GM23248 (cell line): ENCODE measurements around the gene ZFP92. TPM values are rescaled to one million over a fixed set of nuclear protein-coding genes. Genes with fewer than 3 reads are reported as not detected.

Experiments
- DNase-seq: peaks from one replicate; pipeline ENCODE4 v3.0.0-alpha.2; 2015
- H2AFZ ChIP-seq: fragments of 200-600 bp; sonication (generic); 2 replicates; pipeline ENCODE4 v1.6.1; 2016; ENCODE audit warnings: antibody characterized with exemption
- H3F3A ChIP-seq: fragments of 200-600 bp; sonication (generic); 2 replicates; pipeline ENCODE4 v1.6.1; 2016; ENCODE audit warnings: mild to moderate bottlenecking, antibody characterized with exemption, mixed run types; ENCODE audit not compliant: insufficient read depth
- H3K27ac ChIP-seq: fragments of 200-600 bp; sonication (generic); 2 replicates; pipeline ENCODE4 v1.5.1; 2016; ENCODE audit warnings: mild to moderate bottlenecking
- H3K27me3 ChIP-seq: fragments of 200-600 bp; sonication (generic); replicated peaks from 2 replicates; pipeline ENCODE4 v1.6.1; 2016; ENCODE audit warnings: mild to moderate bottlenecking; ENCODE audit not compliant: insufficient read depth
- H3K36me3 ChIP-seq: fragments of 200-600 bp; sonication (generic); 2 replicates; pipeline ENCODE4 v1.6.1; 2016; ENCODE audit warnings: low read depth, mild to moderate bottlenecking
- H3K4me1 ChIP-seq: fragments of 200-600 bp; sonication (generic); 2 replicates; pipeline ENCODE4 v1.6.1; 2016; ENCODE audit warnings: mild to moderate bottlenecking; ENCODE audit not compliant: insufficient read depth
- H3K4me2 ChIP-seq: fragments of 200-600 bp; sonication (generic); one replicate; pipeline ENCODE4 v1.6.1; 2016; ENCODE audit warnings: mild to moderate bottlenecking; ENCODE audit not compliant: unreplicated experiment
- H3K4me3 ChIP-seq: fragments of 200-600 bp; sonication (generic); 2 replicates; pipeline ENCODE4 v1.5.1; 2016; ENCODE audit warnings: mild to moderate bottlenecking
- H3K79me2 ChIP-seq: fragments of 200-600 bp; sonication (generic); 2 replicates; pipeline ENCODE4 v1.6.1; 2016; ENCODE audit warnings: mild to moderate bottlenecking; ENCODE audit not compliant: insufficient read depth
- H3K9ac ChIP-seq: fragments of 200-600 bp; sonication (generic); 2 replicates; pipeline ENCODE4 v1.6.1; 2016; ENCODE audit warnings: mild to moderate bottlenecking
- H3K9me2 ChIP-seq: fragments of 200-600 bp; sonication (generic); 2 replicates; pipeline ENCODE4 v1.6.1; 2016; ENCODE audit warnings: mixed run types, mild to moderate bottlenecking, moderate library complexity; ENCODE audit not compliant: insufficient read depth
- H3K9me3 ChIP-seq: fragments of 200-600 bp; sonication (generic); one replicate; pipeline ENCODE4 v1.6.1; 2017; ENCODE audit warnings: low read depth
- H4K20me1 ChIP-seq: fragments of 200-600 bp; sonication (generic); 2 replicates; pipeline ENCODE4 v1.6.0; 2016; ENCODE audit not compliant: insufficient read depth
- EZH2 ChIP-seq: fragments of 200-600 bp; sonication (generic); IDR thresholded peaks from 2 replicates; pipeline ENCODE4 v1.6.1; 2018; ENCODE audit warnings: antibody characterized with exemption, mild to moderate bottlenecking; ENCODE audit not compliant: insufficient read depth, poor library complexity, severe bottlenecking
- EZH2phosphoT487 ChIP-seq: fragments of 200-600 bp; sonication (generic); IDR thresholded peaks from 2 replicates; pipeline ENCODE4 v1.6.1; 2018; ENCODE audit warnings: antibody characterized with exemption, moderate library complexity, mild to moderate bottlenecking, low read depth; ENCODE audit not compliant: insufficient read depth
- WGBS, 2 experiments: methylation state at CpG; one replicate each; pipeline ENCODE4 v1.1.6; 2015 to 2017; ENCODE audit warnings: low lambda C conversion rate in 2 of 2, low coverage in 1 of 2; ENCODE audit errors: missing lambda C conversion rate in 2 of 2; 5-methylcytosine and 5-hydroxymethylcytosine counted together
- in situ Hi-C: fragments of 300-500 bp; cut with MboI; formaldehyde crosslinking; loops from 2 replicates; pipeline ENCODE4 v1.15.0; 2020
- polyA plus RNA-seq: library from polyadenylated mRNA; unstranded; fragments of >200 nt; fragmentation: Nextera tagmentation; extraction: Ambion mirVana; gene quantifications from 2 replicates; pipeline ENCODE4 v1.2.1, GENCODE V29; 2016
- total RNA-seq: library from RNA; depleted of rRNA; stranded (reverse); fragments of >200 nt; shearing (Covaris generic); gene quantifications from 2 replicates; pipeline ENCODE4 v1.2.3, GENCODE V29; 2014

The ZFP92 gene
- total and polyA plus RNA-seq, 2 experiments from 2014 or later, result 0.11 TPM; not detected in 1

GRCh38 chrX:153408871-153409351, 2.4 kb upstream of the ZFP92 start:
- H3K9me3 ChIP-seq, result no peaks in the 10 kb centered on the region
- H3K36me3 ChIP-seq, result no peaks in the 10 kb centered on the region
- no peak overlapping the region for H3K4me3 ChIP-seq
- no peaks in the 10 kb centered on the region for H3K9me2 ChIP-seq
- no peaks in the 10 kb centered on the region for H3K4me1 ChIP-seq
- H3K79me2 ChIP-seq, result no peaks in the 10 kb centered on the region
- H4K20me1 ChIP-seq, result no peaks in the 10 kb centered on the region
- no peak overlapping the region for H3K9ac ChIP-seq
- no peak overlapping the region for H3K27ac ChIP-seq
- H3K27me3 ChIP-seq, result no peaks in the 10 kb centered on the region; the same call in none of the 2 replicates
- no peak overlapping the region for H2AFZ ChIP-seq
- no peak overlapping the region for H3K4me2 ChIP-seq
- in situ Hi-C loops, result no loop called here
- H3F3A ChIP-seq, result no peaks in the 10 kb centered on the region
- TF ChIP-seq EZH2, result no peak
- no peak for TF ChIP-seq EZH2phosphoT487
- no peak for DNase-seq
- 80 to 84% methylated on average over 3 to 6 of the region's 12 CpGs for WGBS, 2 experiments

- TF ChIP-seq EZH2phosphoT487 (no peak), EZH2 (no peak)
- Histone ChIP-seq H3K9me3 (no peaks in the 10 kb centered on the region), H3K36me3 (no peaks in the 10 kb centered on the region), H3K27me3 (no peaks in the 10 kb centered on the region; the same call in none of the 2 replicates), H3K9me2 (no peaks in the 10 kb centered on the region), H2AFZ (no peak overlapping the region), H4K20me1 (no peaks in the 10 kb centered on the region), H3K4me1 (no peaks in the 10 kb centered on the region), H3F3A (no peaks in the 10 kb centered on the region), H3K9ac (no peak overlapping the region), H3K27ac (no peak overlapping the region), H3K4me2 (no peak overlapping the region), H3K4me3 (no peak overlapping the region), H3K79me2 (no peaks in the 10 kb centered on the region)
- no peak for DNase-seq
- WGBS, 2 experiments, result 89 to 94% methylated on average over 11 to 19 of the region's 30 CpGs
- in situ Hi-C loops, result no loop called here
Observed at GRCh38 chrX:153409414-153410101, 1.7 kb upstream of the ZFP92 start.

- Histone ChIP-seq H3K9me3 (no peaks in the 10 kb centered on the region), H3K4me2 (no peak overlapping the region), H3K36me3 (no peaks in the 10 kb centered on the region), H4K20me1 (no peaks in the 10 kb centered on the region), H2AFZ (no peak overlapping the region), H3F3A (no peaks in the 10 kb centered on the region), H3K27me3 (no peaks in the 10 kb centered on the region; the same call in none of the 2 replicates), H3K79me2 (no peaks in the 10 kb centered on the region), H3K4me1 (no peaks in the 10 kb centered on the region), H3K27ac (no peak overlapping the region), H3K4me3 (no peak overlapping the region), H3K9me2 (no peaks in the 10 kb centered on the region), H3K9ac (no peak overlapping the region)
- TF ChIP-seq EZH2phosphoT487 (no peak), EZH2 (no peak)
- no peak for DNase-seq
- 98 to 100% methylated on average over 6 of the region's 15 CpGs for whole genome bisulfite sequencing, 2 experiments
- in situ Hi-C loops, result no loop called here
Observed at GRCh38 chrX:153410373-153410772, 899 bp upstream of the ZFP92 start.

- H3K4me1 ChIP-seq, result no peaks in the 10 kb centered on the region
- H2AFZ ChIP-seq, result no peak overlapping the region
- no peak for DNase-seq
- no peaks in the 10 kb centered on the region for H3F3A ChIP-seq
- H4K20me1 ChIP-seq, result no peaks in the 10 kb centered on the region
- peak overlapping the region; percentile 35; the same call in 1 of the 2 replicates for H3K4me3 ChIP-seq
- no peaks in the 10 kb centered on the region; the same call in none of the 2 replicates for H3K27me3 ChIP-seq
- H3K79me2 ChIP-seq, result no peaks in the 10 kb centered on the region
- no peaks in the 10 kb centered on the region for H3K9me2 ChIP-seq
- no peak overlapping the region for H3K4me2 ChIP-seq
- TF ChIP-seq EZH2phosphoT487 (no peak), EZH2 (peak; percentile 66)
- H3K9ac ChIP-seq, result no peak overlapping the region
- in situ Hi-C loops, result no loop called here
- WGBS, 2 experiments, result 51 to 60% methylated on average over 8 to 12 of the region's 12 CpGs
- no peak overlapping the region for H3K27ac ChIP-seq
- H3K9me3 ChIP-seq, result no peaks in the 10 kb centered on the region
- no peaks in the 10 kb centered on the region for H3K36me3 ChIP-seq
Observed at GRCh38 chrX:153410888-153411254, 401 bp upstream of the ZFP92 start.
